HG02884 (cell line): ENCODE results near the gene ARNT2.

ENCODE experiments used
- ATAC-seq: cut with Tn5 transposase; IDR thresholded peaks from one replicate; pipeline ENCODE4 v1.9.1; 2021; ENCODE audit warnings: mild to moderate bottlenecking, moderate library complexity; ENCODE audit not compliant: unreplicated experiment

Gene ARNT2

GRCh38 chr15:80405970-80406369, 1.8 kb downstream of the ARNT2 start:
- no peak for ATAC-seq

- no peak for ATAC-seq
Observed at GRCh38 chr15:80411788-80412288, 7.7 kb downstream of the ARNT2 start.

GRCh38 chr15:80414546-80415357, 10.6 kb downstream of the ARNT2 start:
- no peak for ATAC-seq

GRCh38 chr15:80415358-80415670, 11.1 kb downstream of the ARNT2 start:
- no peak for ATAC-seq

GRCh38 chr15:80416702-80417101, 12.5 kb downstream of the ARNT2 start:
- ATAC-seq: no peak

- no peak for ATAC-seq
Observed at GRCh38 chr15:80418892-80419537, 14.8 kb downstream of the ARNT2 start.

- ATAC-seq: no peak
Observed at GRCh38 chr15:80419546-80419945, 15.4 kb downstream of the ARNT2 start.

- ATAC-seq: no peak
Observed at GRCh38 chr15:80420658-80421057, 16.5 kb downstream of the ARNT2 start.

GRCh38 chr15:80423215-80423614, 19.0 kb downstream of the ARNT2 start:
- ATAC-seq: no peak

- ATAC-seq: no peak
Observed at GRCh38 chr15:80424381-80424780, 20.2 kb downstream of the ARNT2 start.

GRCh38 chr15:80426316-80426715, 22.1 kb downstream of the ARNT2 start:
- no peak for ATAC-seq

GRCh38 chr15:80429964-80430363, 25.8 kb downstream of the ARNT2 start:
- no peak for ATAC-seq

GRCh38 chr15:80431635-80432344, 27.6 kb downstream of the ARNT2 start:
- no peak for ATAC-seq

GRCh38 chr15:80432345-80432702, 28.1 kb downstream of the ARNT2 start:
- no peak for ATAC-seq

GRCh38 chr15:80433836-80434235, 29.7 kb downstream of the ARNT2 start:
- ATAC-seq: no peak

GRCh38 chr15:80434926-80435720, 30.9 kb downstream of the ARNT2 start:
- no peak for ATAC-seq

GRCh38 chr15:80436511-80437307, 32.5 kb downstream of the ARNT2 start:
- ATAC-seq: no peak

GRCh38 chr15:80437334-80437891, 33.2 kb downstream of the ARNT2 start:
- no peak for ATAC-seq

- ATAC-seq: no peak
Observed at GRCh38 chr15:80439140-80439539, 35.0 kb downstream of the ARNT2 start.

GRCh38 chr15:80440024-80440423, 35.8 kb downstream of the ARNT2 start:
- no peak for ATAC-seq
